Lower leg skin (tissue), 4 donors: ENCODE data around the gene GRM5. TPM values are rescaled to one million over a fixed set of nuclear protein-coding genes. Genes with fewer than 3 reads are reported as not detected.
"Not testable (repeated sequence)": the region's sequence is repeated elsewhere in the genome, so short reads cannot be mapped to it uniquely, and the experiment has no call there.

Source experiments
- DNase-seq, 2 donors: peaks; one replicate each; pipeline ENCODE4 v3.0.0-alpha.2; 2019; ENCODE audit warnings: low spot score in 2 of 2
- H3K4me3 ChIP-seq: fragments of 200-600 bp; sonication (generic); 2 replicates; pipeline ENCODE4 v1.5.1; 2017; ENCODE audit warnings: mild to moderate bottlenecking, low read depth; ENCODE audit not compliant: poor library complexity, severe bottlenecking
- POLR2A ChIP-seq, 2 donors: fragments of 450-650 bp; IDR thresholded peaks; one replicate each; pipeline ENCODE4 v1.6.1; 2016 to 2017; ENCODE audit warnings: antibody characterized with exemption in 2 of 2, mild to moderate bottlenecking in 1 of 2, moderate library complexity in 1 of 2
- WGBS, 2 donors: methylation state at CpG; one replicate each; pipeline ENCODE4 v1.1.5; 2018; 5-methylcytosine and 5-hydroxymethylcytosine counted together
- intact Hi-C: fragments of 100-400 bp; cut with DNase I; formaldehyde crosslinking; loops from one replicate; pipeline ENCODE4 v1.15.0; 2023; ENCODE audit warnings: low total_unique reads
- total RNA-seq, 4 donors: library from RNA; depleted of rRNA; stranded (reverse); fragments of >200 nt; gene quantifications; one replicate each; pipeline ENCODE4 v1.1.0, GENCODE V29; 2016
- TF ChIP-seq, protein P1 (sequence below), 3 donors: fragments of 450-650 bp; IDR thresholded peaks; one replicate each; pipeline ENCODE4 v1.5.1; 2016; ENCODE audit warnings: antibody characterized with exemption in 3 of 3, mild to moderate bottlenecking in 3 of 3, moderate library complexity in 2 of 3

GRM5 gene
- total RNA-seq, 4 donors from 2014 or later, result not detected

DNA sequence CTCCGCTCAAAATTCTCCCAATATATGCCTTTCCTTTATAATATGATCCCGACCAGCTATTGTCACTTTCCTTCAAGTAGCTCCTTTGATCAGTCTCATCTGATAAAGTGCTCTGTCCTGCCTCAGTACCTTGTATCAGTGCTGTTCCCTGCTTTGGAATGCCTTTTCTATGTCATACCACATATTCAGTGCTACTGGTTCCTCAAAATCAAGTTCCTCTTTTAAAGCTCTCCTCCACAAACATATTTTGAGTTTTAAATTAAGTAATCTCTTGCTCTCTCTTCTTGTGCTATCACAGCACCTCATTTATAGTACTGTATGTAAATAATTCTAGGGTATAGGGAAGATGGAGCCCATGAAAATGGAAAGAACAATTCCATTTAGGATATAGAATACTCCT lies 591.1 kb downstream of the GRM5 start:
- 41 to 96% methylated on average over 2 of the region's 2 CpGs for WGBS, 2 donors
- no peak for DNase-seq
- intact Hi-C loops, result no loop called here
- TF ChIP-seq, protein P1, sequence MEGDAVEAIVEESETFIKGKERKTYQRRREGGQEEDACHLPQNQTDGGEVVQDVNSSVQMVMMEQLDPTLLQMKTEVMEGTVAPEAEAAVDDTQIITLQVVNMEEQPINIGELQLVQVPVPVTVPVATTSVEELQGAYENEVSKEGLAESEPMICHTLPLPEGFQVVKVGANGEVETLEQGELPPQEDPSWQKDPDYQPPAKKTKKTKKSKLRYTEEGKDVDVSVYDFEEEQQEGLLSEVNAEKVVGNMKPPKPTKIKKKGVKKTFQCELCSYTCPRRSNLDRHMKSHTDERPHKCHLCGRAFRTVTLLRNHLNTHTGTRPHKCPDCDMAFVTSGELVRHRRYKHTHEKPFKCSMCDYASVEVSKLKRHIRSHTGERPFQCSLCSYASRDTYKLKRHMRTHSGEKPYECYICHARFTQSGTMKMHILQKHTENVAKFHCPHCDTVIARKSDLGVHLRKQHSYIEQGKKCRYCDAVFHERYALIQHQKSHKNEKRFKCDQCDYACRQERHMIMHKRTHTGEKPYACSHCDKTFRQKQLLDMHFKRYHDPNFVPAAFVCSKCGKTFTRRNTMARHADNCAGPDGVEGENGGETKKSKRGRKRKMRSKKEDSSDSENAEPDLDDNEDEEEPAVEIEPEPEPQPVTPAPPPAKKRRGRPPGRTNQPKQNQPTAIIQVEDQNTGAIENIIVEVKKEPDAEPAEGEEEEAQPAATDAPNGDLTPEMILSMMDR (IDR thresholded peaks at IDR 0.05), result no peak
- TF ChIP-seq POLR2A (IDR thresholded peaks at IDR 0.05), result no peak
- no peak overlapping the region for H3K4me3 ChIP-seq

DNA sequence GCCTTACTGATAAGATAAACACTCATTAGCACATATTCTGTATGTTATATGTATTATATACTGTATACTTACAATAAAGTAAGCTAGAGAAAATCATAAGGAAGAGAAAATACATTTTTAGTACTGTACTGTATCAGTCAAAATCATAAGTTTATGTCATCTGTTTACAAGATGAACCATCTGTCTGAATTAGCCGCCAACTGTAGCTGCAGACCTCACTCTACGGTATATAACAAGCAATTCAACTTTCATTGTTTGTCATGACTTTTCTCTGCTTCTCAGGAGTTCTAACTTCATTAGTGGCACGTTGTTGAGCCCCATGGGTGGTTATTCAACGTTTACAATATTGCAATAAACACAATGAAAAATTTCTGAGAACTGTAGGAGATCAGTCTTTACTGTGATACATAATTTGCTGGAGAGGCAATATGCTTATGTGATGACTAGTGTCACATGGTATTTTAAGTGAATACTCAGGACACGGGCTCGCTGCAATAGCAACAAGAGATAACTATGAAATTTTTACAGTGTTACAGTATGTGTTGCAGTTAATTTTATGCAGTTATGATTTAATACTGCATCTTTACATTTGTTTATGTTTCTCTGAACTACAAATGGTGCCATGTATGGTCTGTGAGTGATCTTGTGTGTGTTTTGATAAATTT lies 596.1 kb downstream of the GRM5 start:
- intact Hi-C loops, result no loop called here
- no peak overlapping the region for H3K4me3 ChIP-seq
- no peak for TF ChIP-seq POLR2A (IDR thresholded peaks at IDR 0.05)
- TF ChIP-seq, protein P1 (IDR thresholded peaks at IDR 0.05), result no peak
- DNase-seq, result no peak
- WGBS, 2 donors, result 76 to 80% methylated on average over 6 of the region's 6 CpGs

DNA sequence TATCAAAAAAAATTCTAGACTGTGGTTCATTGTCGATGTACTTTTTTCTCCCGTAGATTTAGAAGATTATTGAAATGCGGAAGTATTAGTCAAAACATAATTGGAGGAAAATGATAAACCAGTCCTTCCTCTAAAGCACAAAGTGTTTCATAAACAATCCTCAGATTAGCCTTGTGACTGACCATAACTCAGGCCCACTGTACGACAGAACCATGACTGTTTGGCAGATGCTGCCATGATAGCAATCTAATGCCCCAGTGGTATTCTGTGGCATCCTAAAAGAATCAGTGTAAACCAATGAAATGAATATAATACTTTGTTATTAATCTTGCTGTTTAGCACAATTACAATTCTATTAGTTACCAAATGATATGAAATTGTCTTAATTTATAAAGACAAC lies 601.3 kb downstream of the GRM5 start:
- TF ChIP-seq, protein P1 (IDR thresholded peaks at IDR 0.05), result no peak
- TF ChIP-seq POLR2A (IDR thresholded peaks at IDR 0.05), result no peak

DNA sequence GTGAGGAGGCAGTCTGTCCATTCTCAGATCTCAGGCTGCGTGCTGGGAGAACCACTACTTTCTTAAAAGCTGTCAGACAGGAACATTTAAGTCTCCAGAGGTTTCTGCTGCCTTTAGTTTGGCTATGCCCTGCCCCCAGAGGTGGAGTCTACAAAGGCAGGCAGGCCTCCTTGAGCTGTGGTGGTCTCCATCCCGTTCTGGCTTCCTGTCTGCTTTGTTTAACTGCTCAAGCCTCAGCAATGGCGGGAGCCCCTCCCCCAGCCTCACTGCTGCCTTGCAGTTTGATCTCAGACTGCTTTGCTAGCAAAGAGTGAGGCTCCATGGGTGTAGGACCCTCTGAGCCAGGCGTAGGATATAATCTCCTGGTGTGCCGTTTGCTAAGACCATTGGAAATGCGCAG lies 602.5 kb downstream of the GRM5 start:
- DNase-seq, intact Hi-C loops, H3K4me3 ChIP-seq: not testable (repeated sequence)
- 92 to 94% methylated on average over 6 of the region's 6 CpGs for WGBS, 2 donors

More for the DNA sequence above, 601.3 kb downstream of the GRM5 start:
- DNase-seq, result no peak
- intact Hi-C loops, result no loop called here
- no peak overlapping the region for H3K4me3 ChIP-seq
- 91 to 93% methylated on average over 4 of the region's 4 CpGs for WGBS, 2 donors

DNA sequence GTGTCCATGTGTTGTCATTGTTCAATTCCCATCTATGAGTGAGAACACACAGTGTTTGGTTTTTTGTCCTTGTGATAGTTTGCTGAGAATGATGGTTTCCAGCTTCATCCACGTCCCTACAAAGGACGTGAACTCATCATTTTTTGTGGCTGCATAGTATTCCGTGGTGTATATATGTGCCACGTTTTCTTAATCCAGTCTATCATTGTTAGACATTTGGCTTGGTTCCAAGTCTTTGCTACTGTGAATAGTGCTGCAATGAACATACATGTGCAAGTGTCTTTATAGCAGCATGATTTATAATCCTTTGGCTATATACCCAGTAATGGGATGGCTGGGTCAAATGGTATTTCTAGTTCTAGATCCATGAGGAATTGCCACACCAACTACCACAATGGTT lies 607.7 kb downstream of the GRM5 start:
- WGBS, 2 donors, result 90 to 91% methylated on average over 4 of the region's 4 CpGs

DNA sequence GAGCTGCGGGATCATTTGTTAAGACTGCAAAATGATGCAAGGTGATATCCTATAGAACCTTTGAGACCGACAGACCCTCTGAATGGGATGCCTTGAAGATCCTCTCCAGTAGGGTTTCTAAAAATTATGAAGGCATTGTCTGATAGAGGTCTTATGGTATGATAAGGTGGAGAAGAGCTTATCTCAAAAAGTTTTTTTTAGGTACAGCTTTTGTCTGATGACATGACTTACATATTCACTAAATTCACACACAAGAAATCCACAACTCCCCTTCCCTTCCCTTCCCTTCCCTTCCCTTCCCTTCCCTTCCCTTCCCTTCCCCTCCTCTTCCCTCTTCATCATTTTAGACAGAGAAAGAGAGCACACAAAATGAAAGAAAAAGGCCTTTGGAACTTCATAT lies 609.8 kb downstream of the GRM5 start:
- intact Hi-C loops, result no loop called here
- 94 to 96% methylated on average over 2 of the region's 2 CpGs for whole genome bisulfite sequencing, 2 donors
- no peak overlapping the region for H3K4me3 ChIP-seq
- DNase-seq, result no peak
- no peak for TF ChIP-seq POLR2A (IDR thresholded peaks at IDR 0.05)
- TF ChIP-seq, protein P1 (IDR thresholded peaks at IDR 0.05), result no peak

More for the DNA sequence above, 607.7 kb downstream of the GRM5 start:
- intact Hi-C loops, H3K4me3 ChIP-seq, DNase-seq: not testable (repeated sequence)

DNA sequence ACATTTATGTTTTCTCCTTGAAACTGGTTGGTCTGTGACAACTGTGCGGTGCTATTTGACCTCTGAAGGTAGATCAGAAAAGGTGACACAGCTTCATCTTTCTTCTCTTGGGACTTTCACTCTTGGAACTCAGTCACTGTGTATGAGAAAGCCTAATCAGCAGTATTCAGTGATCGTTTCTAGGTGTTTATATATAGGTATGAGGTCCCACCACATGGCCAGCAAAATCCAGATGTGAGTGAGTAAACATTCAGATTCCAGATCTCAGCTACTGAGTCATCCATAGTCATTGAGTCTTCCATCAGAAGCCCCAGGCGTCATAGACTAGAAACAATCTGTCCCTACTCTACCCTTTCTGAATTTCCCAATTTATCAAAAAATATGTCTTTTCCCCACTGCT lies 610.9 kb downstream of the GRM5 start:
- no peak overlapping the region for H3K4me3 ChIP-seq
- TF ChIP-seq POLR2A (IDR thresholded peaks at IDR 0.05), result no peak
- 80 to 88% methylated on average over 3 of the region's 3 CpGs for WGBS, 2 donors
- intact Hi-C loops, result no loop called here
- no peak for DNase-seq

Other genes starting within 250 kb of the GRM5 start
- gene TYR, start 111.9 kb upstream of the GRM5 start, total RNA-seq, result 10 to 100 TPM in 3 of 4 donors, 1 to 10 TPM in 1; 4.2 to 11.4 (median 10.9) TPM